Measurements from ENCODE around the gene CTNNBIP1.

The CTNNBIP1 gene

DNA sequence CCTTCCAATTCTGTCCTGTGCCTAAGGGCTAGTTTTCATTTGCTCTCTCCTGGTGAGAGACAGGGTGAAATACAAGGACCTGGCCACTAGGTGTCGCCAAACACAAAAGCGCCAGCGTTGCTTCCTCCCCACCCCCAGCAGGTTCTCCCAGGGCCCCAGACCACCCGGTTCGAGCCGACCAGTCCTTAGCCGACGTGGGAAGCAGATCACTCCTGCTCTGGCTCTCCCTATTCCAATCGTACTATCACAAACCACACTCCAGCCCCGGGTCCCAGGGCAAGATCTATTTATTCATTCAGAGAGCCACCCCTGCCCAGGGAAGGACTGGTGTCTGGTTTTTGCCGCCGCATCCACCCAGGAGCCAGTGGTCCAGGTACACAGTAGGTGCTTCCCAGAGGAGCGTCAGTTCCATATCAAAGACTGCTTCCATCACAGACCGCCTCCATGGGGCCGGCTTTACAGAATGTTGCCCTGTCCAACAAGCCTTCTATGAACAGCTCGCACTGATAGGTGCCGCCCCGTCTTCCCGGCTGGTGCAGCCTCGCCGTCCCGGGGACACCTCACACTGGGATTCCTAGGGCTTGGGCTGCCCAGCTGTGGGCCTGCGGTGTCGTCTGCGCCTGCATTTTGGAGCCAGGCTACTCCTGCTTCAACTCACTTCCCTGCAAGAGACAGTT lies 35.0 kb downstream of the CTNNBIP1 start:
- DNase-seq: peak; percentile 70

DNA sequence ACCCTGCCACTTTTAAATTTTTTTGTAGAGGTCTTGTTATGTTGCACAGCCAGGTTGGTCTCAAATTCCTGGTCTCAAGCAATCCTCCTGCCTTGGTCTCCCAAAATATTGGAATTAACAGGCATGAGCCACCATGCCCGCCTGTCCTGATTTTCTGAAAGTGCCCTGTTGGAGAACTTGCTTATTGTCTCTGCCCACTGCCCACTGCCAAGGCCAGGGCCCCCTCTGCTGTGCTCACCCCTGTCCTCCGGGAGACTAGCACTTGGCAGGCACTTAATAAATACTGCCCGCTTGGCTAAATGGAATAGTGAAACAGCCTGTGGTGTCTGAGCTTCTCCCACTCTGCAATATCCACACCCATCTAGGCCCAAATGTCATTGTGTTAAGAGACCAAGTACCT lies 35.7 kb downstream of the CTNNBIP1 start:
- no peak for DNase-seq

DNA sequence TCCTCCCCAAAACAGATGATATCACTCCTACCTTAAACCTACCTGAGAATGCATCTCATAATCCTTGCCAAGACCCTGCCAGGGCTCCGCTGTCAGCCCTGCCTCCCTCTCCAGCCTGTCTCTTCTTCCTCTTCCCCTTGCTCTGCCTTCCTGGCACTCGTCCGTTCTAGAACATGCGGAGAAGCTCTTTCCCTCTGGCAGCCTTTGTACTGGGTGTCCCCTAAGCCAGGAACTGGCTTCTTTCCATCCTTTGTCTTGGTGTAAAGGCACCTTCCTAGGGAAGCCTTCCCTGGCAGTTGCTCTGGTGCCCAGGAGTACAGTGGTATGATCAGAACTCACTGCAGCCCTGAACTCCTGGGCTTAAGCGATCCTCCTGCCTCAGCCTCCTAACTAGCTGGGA lies 36.1 kb downstream of the CTNNBIP1 start:
- DNase-seq: no peak

DNA sequence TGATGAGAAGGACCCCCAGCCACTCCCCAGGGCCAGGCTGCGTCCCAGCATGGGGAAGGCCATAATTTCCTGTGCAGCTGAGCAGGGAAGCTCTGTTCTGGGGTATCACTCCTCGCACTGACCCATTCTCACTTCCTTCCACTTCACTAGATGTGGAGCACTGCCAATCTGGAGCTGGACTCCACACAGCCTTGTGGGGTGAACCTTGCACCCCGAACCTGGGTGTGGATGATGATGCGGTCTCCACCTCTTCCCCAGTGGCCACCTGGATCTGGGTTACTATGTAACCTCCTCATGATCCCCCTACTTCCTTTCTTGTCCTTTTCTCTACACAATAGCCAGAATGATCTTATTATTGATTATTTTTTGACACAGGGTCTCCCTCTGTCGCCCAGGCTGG lies 36.7 kb downstream of the CTNNBIP1 start:
- DNase-seq: no peak

DNA sequence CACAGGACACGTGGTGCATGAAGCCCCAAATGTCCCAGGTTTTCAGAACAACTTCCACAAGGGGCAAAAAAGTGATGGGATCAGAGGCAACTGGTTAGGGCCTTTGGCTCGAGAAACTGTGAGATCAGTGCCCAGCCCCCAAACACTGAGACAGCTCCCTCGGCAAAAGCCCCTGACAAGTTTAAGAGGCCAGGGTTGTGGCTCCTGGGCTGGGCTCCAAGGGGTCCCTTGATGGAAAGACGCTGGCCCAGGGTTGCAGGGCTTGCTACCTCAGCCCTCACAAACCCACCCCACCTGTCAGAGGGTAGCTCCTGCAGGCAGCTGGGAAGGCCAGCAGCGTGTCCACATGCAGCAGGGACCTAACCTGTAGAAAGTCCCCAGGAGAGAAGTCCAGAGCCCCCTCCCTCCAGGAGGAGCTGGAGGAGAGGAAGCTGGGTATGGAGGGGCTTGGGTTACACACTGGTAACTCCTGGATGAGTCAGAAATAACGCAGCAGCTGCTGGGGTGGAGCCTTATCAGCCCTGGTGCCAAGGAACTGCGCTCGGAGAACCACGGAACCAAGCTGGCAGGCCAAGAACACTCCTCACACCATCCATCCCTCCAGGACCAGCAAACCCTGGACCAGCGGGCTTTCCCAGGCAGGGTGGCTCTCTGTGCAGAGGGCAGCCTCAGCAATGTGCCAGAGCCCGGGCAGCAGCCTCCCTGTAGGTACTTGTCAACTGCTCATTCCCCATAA lies 37.5 kb downstream of the CTNNBIP1 start:
- no peak for DNase-seq

DNA sequence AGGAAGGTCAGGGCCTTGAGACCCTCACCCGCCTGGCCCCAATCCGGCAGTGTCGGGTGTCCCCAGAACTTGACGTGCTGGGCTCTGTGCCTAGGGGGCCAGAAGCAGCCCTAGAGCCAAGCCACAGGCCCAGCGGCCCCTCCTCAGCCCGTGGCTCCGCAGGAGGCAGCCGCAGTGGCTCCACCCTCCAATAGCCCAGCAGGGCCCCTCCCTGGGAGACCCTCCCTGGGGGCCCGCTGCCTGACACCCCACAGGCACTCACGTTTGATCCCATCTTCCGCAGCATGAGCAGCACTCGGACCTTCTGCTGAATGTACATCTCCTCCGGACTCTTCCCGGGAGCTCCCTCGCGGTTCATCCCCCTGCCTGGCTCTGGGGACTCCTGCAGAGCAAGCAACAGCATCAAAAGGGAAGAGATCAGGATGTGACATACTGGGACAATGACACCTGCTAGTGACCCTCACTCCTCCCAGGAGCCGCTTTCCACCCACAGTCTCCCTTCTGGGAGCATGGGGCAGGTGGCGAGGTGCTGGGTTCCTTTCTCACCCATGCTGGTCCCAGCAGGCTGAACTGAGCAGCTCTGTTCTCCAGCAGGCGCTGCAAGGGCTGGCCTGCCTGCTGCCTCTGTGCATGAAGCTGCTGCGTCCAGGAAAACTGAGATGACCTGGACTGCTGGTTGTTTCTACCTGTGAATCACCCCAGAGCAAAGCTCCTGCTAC lies 38.2 kb downstream of the CTNNBIP1 start:
- DNase-seq: no peak

DNA sequence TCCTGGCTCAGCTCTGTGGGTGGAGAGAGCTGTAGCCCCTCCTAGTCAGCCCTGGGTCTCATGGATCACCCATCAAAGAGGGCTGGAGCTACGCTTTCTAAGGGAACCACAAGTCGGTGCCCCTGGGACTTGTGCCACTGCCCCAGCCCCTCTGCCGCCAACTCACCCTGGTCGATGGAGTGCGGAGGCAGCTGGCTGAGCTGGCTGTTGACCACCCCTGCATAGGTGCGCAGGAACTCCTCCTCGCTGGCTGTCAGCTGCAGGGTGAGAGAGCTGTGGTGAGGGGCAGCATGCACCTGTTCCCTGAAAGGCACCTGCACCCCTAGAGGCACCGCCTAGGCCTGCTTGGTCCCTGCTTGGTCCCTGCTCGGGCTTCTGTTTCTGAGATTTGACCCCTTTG lies 39.0 kb downstream of the CTNNBIP1 start:
- DNase-seq: no peak

DNA sequence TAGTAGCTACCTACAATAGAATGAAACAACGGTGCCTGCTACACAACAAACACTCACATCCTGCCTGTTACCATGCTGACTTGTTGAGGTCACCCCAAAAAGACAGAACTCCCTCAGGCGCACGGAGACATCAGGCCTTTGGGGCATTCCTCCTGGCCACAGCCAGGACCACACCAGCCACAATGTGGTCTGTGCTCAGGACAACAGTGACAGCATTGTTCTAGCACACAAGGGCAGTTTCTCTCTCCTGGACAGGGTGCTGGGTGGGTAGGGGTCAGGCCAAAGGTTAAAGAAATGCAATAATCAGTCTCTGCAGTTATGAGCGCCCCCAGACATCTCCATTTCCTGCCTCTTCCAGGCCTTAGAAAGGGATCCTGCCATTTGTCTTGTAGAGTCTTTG lies 39.5 kb downstream of the CTNNBIP1 start:
- no peak for DNase-seq

DNA sequence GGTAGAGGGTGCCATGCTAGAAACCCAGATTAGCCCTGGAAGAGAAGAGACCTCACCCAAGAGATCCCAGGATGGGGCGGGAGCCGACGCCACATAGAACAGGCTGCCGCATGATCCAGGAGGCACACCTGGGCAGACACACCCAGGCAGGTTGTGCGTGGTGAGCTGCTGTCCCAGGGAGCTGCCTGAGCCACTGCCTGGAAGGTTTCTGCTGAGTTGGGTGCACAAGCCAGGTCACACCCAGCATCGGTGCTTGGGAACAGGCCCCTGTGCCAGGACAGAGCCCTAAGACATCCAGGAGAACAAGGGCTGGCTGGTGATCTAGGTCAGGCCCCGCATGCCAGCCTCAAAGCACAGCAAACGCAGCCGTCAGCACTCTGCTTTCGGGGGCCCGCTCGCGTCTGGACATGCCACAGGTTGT lies 40.2 kb downstream of the CTNNBIP1 start:
- DNase-seq: no peak

DNA sequence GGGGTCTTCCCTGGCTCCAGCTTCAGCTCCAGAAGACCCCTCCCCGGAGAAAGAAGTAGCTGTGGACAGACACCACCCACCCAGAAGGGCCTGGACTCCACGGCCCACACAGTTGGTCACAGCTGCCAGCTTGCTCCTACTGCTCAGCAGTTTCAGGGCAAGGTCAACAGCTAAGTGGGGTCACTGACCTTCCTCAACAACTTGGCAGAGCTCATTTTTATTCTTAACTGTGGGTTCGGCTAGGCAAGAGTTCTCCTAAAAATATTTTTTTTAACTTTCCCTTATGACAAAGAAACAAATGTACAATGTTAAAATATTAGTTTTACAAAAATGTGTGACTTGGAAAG lies 41.9 kb downstream of the CTNNBIP1 start:
- no peak for DNase-seq

DNA sequence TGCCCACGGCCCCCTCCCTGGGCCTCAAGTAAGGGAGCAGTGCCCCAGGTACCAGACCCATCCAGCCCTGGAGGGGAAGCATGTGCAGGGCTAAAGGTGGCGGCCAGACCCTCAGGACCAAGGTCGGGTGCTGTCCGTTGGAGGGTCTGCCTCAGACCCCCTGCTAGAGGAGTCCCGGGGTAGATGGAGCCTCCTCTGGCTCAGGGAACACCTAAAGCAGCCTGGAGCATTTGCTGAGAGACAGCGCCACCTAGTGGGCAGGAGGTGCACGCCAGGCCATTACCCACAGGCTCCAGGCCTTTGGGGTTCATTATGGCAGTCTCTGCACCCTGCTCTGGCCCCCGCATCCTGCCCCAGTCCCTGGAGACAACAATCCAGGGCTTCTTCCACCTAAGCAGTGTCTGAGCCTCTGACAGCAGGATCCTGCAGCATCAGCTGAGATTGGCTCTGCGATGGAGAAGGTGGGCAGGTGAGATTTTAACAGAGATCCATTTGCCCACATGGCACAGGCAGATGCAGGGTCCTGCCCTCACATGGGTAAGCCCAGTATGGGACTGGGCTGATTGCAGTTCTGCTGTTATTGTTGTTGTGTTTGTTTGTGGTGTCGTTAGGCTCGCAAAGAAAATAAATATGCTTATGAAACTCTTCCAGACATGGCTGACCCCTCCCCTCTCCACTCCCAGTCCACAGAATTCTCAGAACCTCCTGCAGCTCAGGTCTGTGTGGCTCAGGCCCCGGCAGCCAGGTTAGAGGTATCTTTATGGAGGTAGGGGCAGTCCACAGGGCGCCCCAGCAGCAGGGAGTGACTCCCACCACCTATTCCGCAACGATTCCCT lies 42.4 kb downstream of the CTNNBIP1 start:
- peak; percentile 87 for DNase-seq

DNA sequence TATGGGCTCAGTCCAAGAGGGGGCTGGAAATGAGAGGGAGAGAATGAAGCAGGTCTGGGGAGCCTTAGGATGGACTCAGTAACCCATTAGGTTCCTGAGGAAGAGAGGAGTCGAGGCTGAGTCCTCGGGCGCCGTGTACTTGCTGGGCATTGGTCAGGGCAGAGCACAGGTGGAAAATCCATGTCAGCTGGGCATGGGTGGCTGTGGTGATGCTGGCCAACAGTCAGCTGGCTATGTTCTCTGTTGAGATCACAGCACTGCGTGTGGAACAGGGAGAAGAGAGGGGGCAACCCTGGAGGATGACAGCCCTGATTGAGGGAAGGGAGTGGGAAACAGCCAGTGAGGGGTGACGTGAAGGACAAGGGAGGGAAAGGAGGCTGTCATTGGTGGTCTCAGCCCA lies 43.2 kb downstream of the CTNNBIP1 start:
- DNase-seq: no peak

DNA sequence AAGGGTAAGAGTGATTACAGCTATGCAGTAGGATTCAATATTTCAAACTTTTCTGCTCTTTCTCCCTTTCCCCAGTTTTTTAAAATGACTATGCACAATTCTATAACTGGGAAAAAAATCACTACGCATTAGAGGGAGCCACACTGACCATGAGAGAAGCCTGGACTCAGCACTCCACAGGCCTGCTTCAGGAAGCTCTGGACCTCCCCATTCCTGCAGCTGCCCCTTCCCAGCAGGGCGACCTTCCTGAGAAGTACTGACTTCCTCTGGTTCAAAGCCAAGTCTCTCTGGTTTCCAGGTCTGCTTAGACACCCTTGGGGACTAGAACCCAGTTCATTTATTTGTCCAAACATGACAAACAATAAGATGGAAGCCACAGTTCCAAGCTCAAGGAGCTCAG lies 44.3 kb downstream of the CTNNBIP1 start:
- DNase-seq: no peak

DNA sequence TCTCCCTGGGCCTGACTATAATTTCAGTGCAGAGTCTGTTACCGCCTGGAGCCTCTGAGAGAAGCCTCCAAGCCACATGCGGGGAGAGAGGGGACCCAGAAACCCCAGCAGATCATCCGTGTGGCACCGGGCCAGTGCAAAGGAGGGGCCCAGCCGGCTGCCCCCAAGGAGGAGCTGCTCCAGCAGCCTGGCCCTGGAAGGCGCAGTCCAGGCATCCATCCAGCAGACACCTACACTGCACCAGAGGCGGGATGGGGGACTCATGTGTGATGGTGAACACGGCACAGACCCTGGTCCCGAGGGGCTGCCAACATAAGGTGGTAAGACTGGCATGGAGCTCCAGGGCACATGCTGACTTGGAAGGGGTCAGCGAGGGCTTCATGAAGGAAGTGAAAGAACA lies 46.7 kb downstream of the CTNNBIP1 start:
- no peak for DNase-seq

DNA sequence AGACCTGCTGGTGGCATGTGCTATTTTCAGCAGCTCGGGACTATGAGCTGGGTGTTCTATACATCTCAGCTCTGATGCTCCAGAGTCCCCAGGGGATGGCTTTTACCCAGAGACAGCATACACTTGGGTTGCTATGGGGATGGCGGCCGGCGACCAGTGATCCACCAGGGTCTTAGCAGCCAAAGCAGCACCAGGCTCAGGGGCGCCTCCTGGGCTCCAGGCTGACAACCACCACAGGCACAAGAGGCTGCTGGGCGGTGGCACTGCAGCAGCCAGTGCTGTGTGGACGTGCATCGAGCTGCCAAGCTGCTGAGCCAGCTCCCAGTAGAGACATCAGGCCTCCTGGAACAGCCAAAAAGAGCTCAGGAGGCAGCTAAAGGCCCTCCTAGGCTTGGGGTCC lies 48.7 kb downstream of the CTNNBIP1 start:
- no peak for DNase-seq

DNA sequence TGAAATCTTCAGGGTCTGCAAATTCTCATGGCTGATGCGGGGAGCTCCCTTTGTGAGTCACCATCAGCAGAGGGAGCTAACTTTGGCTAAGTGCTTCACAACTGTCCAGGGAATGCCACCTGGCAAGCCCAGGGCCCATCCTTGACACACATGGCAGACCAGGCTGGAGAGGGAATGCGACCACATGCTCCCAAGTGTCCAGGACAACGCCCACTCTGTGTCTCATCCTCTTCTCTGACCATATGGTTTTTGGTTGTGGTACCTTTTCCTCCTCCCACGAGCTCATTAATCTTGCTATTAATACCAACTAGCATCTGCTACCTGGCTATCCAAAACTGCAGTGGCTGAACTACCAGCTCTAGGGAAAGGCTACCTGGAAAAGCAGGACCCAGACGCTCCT lies 49.2 kb downstream of the CTNNBIP1 start:
- no peak for DNase-seq

DNA sequence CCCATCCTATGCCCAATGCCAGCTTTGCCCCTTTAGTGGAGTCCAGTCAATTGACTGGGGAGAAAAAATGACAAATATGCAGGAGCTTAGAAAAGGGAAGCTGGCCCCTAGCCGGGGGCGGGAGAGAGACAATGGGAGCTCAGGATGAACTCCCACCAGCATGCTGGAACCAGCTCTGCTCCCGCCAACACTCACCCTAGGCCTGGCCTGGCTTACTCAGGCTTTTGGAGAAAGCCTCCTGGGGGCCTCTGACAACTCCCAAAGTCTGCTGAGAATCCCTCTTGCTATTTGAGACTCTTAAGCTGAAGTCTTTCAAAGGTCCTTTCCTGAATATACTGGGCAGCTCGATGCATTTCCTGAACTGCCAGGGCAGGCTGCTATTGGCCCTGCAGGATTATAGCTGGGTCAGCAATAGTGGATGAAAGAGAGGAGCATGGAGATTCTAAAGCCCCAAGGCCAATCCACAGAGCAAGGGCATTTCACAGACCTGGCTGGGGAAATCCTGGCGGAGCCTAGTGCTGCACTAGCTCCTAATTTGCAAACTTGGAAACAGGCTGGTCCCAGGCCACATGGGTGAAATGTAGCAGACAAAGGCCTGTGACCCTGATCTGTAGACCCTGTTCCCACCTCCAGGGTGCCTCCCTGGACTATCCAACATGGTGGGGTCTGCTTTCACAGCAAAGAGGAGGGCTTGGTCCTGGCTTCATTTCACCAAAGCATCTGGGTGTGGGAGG lies 50.6 kb downstream of the CTNNBIP1 start:
- DNase-seq: no peak

DNA sequence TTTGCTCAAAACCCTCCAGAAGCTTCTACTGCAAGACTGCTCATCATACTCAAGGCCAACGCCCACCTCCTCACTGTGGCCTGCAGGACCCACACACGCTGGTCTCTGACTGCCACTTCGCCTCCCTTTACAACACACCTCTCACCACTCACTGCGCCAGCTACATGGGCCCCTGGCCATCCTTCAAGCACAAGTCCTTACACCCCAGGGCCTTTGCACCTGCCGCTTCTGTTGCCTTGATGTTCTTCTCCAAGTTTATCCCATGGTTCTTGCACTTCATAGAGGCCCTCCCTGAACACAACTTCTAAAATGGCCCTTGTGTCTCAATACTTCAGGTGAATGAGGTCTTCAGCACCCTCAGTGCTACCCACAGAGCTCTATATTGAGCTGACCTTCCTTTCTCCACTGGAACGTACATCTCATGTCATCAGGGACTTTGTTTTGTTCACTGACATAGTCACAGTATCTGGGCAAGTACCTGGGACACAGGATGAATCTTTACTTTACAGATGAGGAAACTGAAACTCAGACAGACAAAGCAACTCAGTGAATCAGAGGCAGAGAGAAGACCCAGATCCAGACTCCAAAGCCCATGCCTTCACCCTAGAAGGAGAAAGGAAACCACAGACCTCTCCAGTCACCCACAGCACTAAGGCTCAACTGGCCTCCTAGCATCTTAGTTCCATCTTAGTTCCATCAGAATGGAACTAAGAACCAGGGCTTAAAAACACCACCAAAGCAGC lies 51.6 kb downstream of the CTNNBIP1 start:
- DNase-seq: no peak

DNA sequence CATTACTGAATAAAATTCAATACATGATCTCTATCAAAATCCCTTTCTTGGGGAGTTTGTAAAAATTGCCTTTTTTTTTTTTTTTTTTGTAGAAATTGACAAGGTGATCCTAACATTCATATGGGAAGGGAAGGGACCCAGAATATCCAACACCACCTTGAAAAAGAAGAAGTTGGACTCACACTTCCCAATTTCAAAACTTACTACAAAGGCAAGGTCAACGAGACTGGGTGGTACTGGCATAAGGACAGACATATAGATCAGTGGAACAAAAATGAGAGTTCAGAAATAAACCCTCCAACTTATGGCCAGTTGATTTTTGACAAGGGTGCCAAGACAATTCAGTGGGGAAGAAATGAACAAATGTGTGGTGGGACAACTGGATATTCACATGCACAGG lies 54.9 kb downstream of the CTNNBIP1 start:
- no peak for DNase-seq

DNA sequence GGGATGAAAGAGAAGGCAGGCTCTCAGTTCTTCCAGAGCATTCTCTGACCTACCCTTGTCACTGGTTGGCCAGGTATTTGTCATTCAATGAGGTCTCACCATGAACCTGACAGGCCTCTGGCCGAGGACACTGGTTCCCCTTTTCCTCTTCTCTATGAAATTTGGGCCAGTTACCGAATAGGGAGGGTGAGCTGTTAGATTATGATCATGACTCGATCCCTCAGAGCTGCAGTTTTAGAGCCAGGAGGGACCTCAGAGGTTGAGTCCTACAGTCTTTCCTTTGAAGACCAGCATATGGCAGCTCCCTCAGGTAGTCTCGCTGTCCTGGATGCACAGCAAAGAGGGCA lies 56.8 kb downstream of the CTNNBIP1 start:
- no peak for DNase-seq

DNA sequence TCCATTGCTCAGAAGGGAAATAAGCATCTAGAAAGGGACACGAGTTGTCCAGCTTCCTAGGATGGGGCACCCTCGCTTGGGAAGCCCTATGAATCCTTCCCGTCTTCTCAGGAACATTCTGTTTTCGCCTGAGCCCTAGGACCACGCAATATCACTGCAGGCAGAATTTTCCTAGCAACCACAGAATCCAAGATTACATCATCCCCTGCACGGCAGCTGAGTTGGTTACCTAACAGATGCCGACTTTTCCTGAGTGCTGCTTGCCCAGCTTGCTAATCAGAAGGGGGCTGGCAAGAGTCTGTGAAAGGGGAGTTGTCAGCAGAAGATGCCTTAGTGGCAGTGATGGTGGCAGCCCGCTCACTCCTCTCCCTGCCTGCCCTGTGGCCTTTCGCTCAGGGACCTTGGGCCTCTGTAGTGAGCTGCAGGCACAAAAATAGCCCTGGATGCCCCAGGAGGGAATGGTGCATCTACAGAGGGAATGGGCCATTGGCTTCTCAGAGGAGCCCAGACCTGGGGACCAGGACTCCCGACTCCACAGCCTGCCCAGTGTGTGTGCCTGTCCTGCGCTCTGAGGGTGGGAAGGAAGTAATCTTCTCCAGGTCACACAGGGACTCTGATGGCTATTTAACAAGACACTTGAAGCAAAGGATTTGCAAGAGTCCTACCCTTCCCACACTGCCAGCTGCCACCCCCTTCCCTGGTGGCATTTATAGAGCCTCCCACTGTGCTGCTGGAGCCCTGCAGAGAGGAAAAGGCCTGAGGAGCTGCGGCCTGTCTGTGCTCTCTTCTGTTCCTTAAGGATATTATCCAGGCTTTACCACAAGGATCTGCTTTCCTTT lies 57.4 kb downstream of the CTNNBIP1 start:
- no peak for DNase-seq
